Measurements from ENCODE around the gene CEP112.
"Not testable (repeated sequence)": the region's sequence is repeated elsewhere in the genome, so short reads cannot be mapped to it uniquely, and the experiment has no call there.

DNA sequence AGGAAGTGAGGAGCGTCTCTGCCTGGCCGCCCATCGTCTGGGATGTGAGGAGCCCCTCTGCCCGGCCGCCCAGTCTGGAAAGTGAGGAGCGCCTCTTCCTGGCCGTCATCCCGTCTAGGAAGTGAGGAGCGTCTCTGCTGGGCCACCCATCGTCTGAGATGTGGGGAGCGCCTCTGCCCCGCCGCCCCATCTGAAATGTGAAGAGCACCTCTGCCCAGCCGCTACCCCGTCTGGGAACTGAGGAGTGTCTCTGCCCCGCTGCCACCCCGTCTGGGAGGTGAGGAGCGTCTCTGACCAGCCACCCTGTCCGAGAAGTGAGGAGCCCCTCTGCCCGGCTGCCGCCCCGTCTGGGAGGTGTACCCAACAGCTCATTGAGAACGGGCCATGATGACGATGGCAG is 354.7 kb downstream of the CEP112 start:
- TF ChIP-seq EZH2 (optimal IDR thresholded peaks at IDR 0.05; ENCODE audit: low read depth, low read length): not testable (repeated sequence)
- TF ChIP-seq, protein P1, sequence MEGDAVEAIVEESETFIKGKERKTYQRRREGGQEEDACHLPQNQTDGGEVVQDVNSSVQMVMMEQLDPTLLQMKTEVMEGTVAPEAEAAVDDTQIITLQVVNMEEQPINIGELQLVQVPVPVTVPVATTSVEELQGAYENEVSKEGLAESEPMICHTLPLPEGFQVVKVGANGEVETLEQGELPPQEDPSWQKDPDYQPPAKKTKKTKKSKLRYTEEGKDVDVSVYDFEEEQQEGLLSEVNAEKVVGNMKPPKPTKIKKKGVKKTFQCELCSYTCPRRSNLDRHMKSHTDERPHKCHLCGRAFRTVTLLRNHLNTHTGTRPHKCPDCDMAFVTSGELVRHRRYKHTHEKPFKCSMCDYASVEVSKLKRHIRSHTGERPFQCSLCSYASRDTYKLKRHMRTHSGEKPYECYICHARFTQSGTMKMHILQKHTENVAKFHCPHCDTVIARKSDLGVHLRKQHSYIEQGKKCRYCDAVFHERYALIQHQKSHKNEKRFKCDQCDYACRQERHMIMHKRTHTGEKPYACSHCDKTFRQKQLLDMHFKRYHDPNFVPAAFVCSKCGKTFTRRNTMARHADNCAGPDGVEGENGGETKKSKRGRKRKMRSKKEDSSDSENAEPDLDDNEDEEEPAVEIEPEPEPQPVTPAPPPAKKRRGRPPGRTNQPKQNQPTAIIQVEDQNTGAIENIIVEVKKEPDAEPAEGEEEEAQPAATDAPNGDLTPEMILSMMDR (IDR thresholded peaks at IDR 0.05; ENCODE audit: low read length): not testable (repeated sequence)

Data from MM.1S (cell line).